Measurements from ENCODE around the gene SNCG.
"Not testable (repeated sequence)": the region's sequence is repeated elsewhere in the genome, so short reads cannot be mapped to it uniquely, and the experiment has no call there.

Gene SNCG

GRCh38 chr10:86958116-86958900, at the start of gene SNCG:
SNCG (plus strand) TSS chr10:86958599; CDS start chr10:86958698, 99 bp downstream.
- no peak for TF ChIP-seq CTCF (IDR thresholded peaks at IDR 0.05; ENCODE audit: low read depth, low read length)
- no peak for DNase-seq (ENCODE audit: extremely low read depth, low read depth)

- no peak for TF ChIP-seq CTCF (IDR thresholded peaks at IDR 0.05; ENCODE audit: low read depth, low read length)
- no peak for DNase-seq (ENCODE audit: extremely low read depth, low read depth)
Observed at GRCh38 chr10:86914734-86915133, 43.7 kb upstream of the SNCG start.

- DNase-seq (ENCODE audit: extremely low read depth, low read depth), result no peak
- TF ChIP-seq CTCF (IDR thresholded peaks at IDR 0.05; ENCODE audit: low read depth, low read length), result no peak
Observed at GRCh38 chr10:86918022-86918471, 40.4 kb upstream of the SNCG start.

- no peak for DNase-seq (ENCODE audit: extremely low read depth, low read depth)
- TF ChIP-seq CTCF (IDR thresholded peaks at IDR 0.05; ENCODE audit: low read depth, low read length), result no peak
Observed at GRCh38 chr10:86922553-86922961, 35.8 kb upstream of the SNCG start.

GRCh38 chr10:86929468-86930380, 28.7 kb upstream of the SNCG start:
- no peak for DNase-seq (ENCODE audit: extremely low read depth, low read depth)
- TF ChIP-seq CTCF (IDR thresholded peaks at IDR 0.05; ENCODE audit: low read depth, low read length), result no peak

- TF ChIP-seq CTCF (IDR thresholded peaks at IDR 0.05; ENCODE audit: low read depth, low read length), result no peak
- no peak for DNase-seq (ENCODE audit: extremely low read depth, low read depth)
Observed at GRCh38 chr10:86931872-86932271, 26.5 kb upstream of the SNCG start.

- TF ChIP-seq CTCF (IDR thresholded peaks at IDR 0.05; ENCODE audit: low read depth, low read length), result no peak
- DNase-seq (ENCODE audit: extremely low read depth, low read depth), result no peak
Observed at GRCh38 chr10:86932674-86933073, 25.7 kb upstream of the SNCG start.

GRCh38 chr10:86934162-86934711, 24.2 kb upstream of the SNCG start:
- not testable (repeated sequence) for DNase-seq (ENCODE audit: extremely low read depth, low read depth)
